Myocyte (in vitro differentiated cells): ENCODE data around the gene KCNK17. TPM values are rescaled to one million over a fixed set of nuclear protein-coding genes. Genes with fewer than 3 reads are reported as not detected.
A peak's percentile ranks its signal among the peaks of the same experiment; 100 is the strongest.
"Not testable (repeated sequence)": the region's sequence is repeated elsewhere in the genome, so short reads cannot be mapped to it uniquely, and the experiment has no call there.

ENCODE experiments used
- DNase-seq: peaks from one replicate; pipeline ENCODE4 v3.0.0-alpha.2; 2012; ENCODE audit warnings: low read depth
- total RNA-seq: library from RNA; depleted of rRNA; stranded (reverse); fragments of >200 nt; gene quantifications from 2 replicates; pipeline ENCODE4 v1.2.3, GENCODE V29; 2014

KCNK17 gene
- total RNA-seq, 1 donor from 2014 or later: not detected

GRCh38 chr6:39303425-39304153 is 10.6 kb downstream of the KCNK17 start:
- DNase-seq: no peak

GRCh38 chr6:39302669-39303424 is 11.4 kb downstream of the KCNK17 start:
- peak; percentile 48 for DNase-seq

- no peak for DNase-seq
Observed at GRCh38 chr6:39302011-39302410, 12.2 kb downstream of the KCNK17 start.

- DNase-seq: peak; percentile 5
Observed at GRCh38 chr6:39301606-39302005, 12.6 kb downstream of the KCNK17 start.

- no peak for DNase-seq
Observed at GRCh38 chr6:39300739-39301138, 13.5 kb downstream of the KCNK17 start.

- no peak for DNase-seq
Observed at GRCh38 chr6:39298061-39298460, 16.2 kb downstream of the KCNK17 start.

GRCh38 chr6:39296745-39297640 is 17.2 kb downstream of the KCNK17 start:
- no peak for DNase-seq

- no peak for DNase-seq
Observed at GRCh38 chr6:39295611-39296011, 18.6 kb downstream of the KCNK17 start.

GRCh38 chr6:39294899-39295298 is 19.3 kb downstream of the KCNK17 start:
- no peak for DNase-seq

GRCh38 chr6:39294133-39294532 is 20.1 kb downstream of the KCNK17 start:
- no peak for DNase-seq

- DNase-seq: no peak
Observed at GRCh38 chr6:39292637-39293036, 21.6 kb downstream of the KCNK17 start.

- DNase-seq: no peak
Observed at GRCh38 chr6:39289490-39289889, 24.7 kb downstream of the KCNK17 start.

GRCh38 chr6:39287601-39288000 is 26.6 kb downstream of the KCNK17 start:
- DNase-seq: no peak

GRCh38 chr6:39286596-39286995 is 27.6 kb downstream of the KCNK17 start:
- not testable (repeated sequence) for DNase-seq

- DNase-seq: no peak
Observed at GRCh38 chr6:39282774-39283173, 31.4 kb downstream of the KCNK17 start.

- no peak for DNase-seq
Observed at GRCh38 chr6:39281312-39281980, 32.8 kb downstream of the KCNK17 start.

GRCh38 chr6:39280247-39280731 is 33.9 kb downstream of the KCNK17 start:
- DNase-seq: no peak

- no peak for DNase-seq
Observed at GRCh38 chr6:39279539-39279938, 34.7 kb downstream of the KCNK17 start.

- DNase-seq: no peak
Observed at GRCh38 chr6:39276379-39276995, 37.7 kb downstream of the KCNK17 start.

- no peak for DNase-seq
Observed at GRCh38 chr6:39274903-39275302, 39.3 kb downstream of the KCNK17 start.
